SU-DHL-6 (cell line): ENCODE results near the gene PPY.

Source experiments
- H2AFZ ChIP-seq: fragments of 200-600 bp; sonication (generic); 2 replicates; pipeline ENCODE4 v1.6.1; 2014; ENCODE audit warnings: low read depth, mild to moderate bottlenecking, moderate library complexity, mixed read lengths, antibody characterized with exemption, low read length; ENCODE audit not compliant: severe bottlenecking
- H3F3A ChIP-seq: fragments of 200-600 bp; shearing (Covaris generic); 2 replicates; pipeline ENCODE4 v1.6.0; 2016; ENCODE audit warnings: antibody characterized with exemption, mild to moderate bottlenecking; ENCODE audit not compliant: insufficient read depth
- H3K27ac ChIP-seq: fragments of 200-600 bp; sonication (generic); 2 replicates; pipeline ENCODE4 v1.5.1; 2016; ENCODE audit warnings: low read depth, mild to moderate bottlenecking, low read length, moderate library complexity, mixed read lengths
- H3K27me3 ChIP-seq: fragments of 200-600 bp; sonication (generic), shearing (Covaris generic); 2 replicates; pipeline ENCODE4 v1.6.0; 2014; ENCODE audit warnings: mild to moderate bottlenecking, low read length
- H3K36me3 ChIP-seq: fragments of 200-600 bp; sonication (generic); 2 replicates; pipeline ENCODE4 v1.6.1; 2014; ENCODE audit warnings: mild to moderate bottlenecking, low read length, mixed read lengths
- H3K4me2 ChIP-seq: fragments of 300-600, 200-600 bp; shearing (Covaris generic), sonication (generic); 2 replicates; pipeline ENCODE4 v1.6.0; 2014; ENCODE audit warnings: low read length, low read depth, mild to moderate bottlenecking; ENCODE audit not compliant: poor library complexity, severe bottlenecking
- H3K4me3 ChIP-seq: fragments of 200-600 bp; sonication (generic); 2 replicates; pipeline ENCODE4 v1.5.1; 2014; ENCODE audit warnings: antibody characterized with exemption, low read length, mild to moderate bottlenecking, mixed read lengths; ENCODE audit not compliant: insufficient read depth, poor library complexity, severe bottlenecking
- H3K79me2 ChIP-seq: fragments of 200-600 bp; sonication (generic); 2 replicates; pipeline ENCODE4 v1.6.1; 2014; ENCODE audit warnings: mild to moderate bottlenecking, low read length, moderate library complexity; ENCODE audit not compliant: insufficient read depth
- H3K9ac ChIP-seq: fragments of 200-600 bp; sonication (generic); 2 replicates; pipeline ENCODE4 v1.7.0; 2014; ENCODE audit warnings: mild to moderate bottlenecking, low read length
- H3K9me2 ChIP-seq: fragments of 200-600 bp; sonication (generic); replicated peaks from 2 replicates; pipeline ENCODE4 v1.6.1; 2014; ENCODE audit warnings: low read length; ENCODE audit not compliant: insufficient read depth
- H3K9me3 ChIP-seq: fragments of 200-600 bp; sonication (generic); 2 replicates; pipeline ENCODE4 v1.6.1; 2014; ENCODE audit warnings: low read length, mixed read lengths; ENCODE audit not compliant: insufficient read depth
- H4K20me1 ChIP-seq: fragments of 200-600 bp; sonication (generic); 2 replicates; pipeline ENCODE4 v1.6.1; 2014; ENCODE audit warnings: low read depth, mild to moderate bottlenecking, antibody characterized with exemption, low read length, moderate library complexity, mixed read lengths
- CTCF ChIP-seq: fragments of 200-600 bp; sonication (generic); IDR thresholded peaks from one replicate; pipeline ENCODE4 v1.5.1; 2017; ENCODE audit warnings: antibody characterized with exemption, mild to moderate bottlenecking, low read length, moderate library complexity; ENCODE audit not compliant: insufficient read depth, poor library complexity, severe bottlenecking
- EZH2phosphoT487 ChIP-seq: fragments of 200-600 bp; sonication (generic), shearing (Covaris generic); conservative IDR thresholded peaks from 2 replicates; pipeline ENCODE4 v1.6.1; 2018; ENCODE audit warnings: mild to moderate bottlenecking, antibody characterized with exemption, low read length, moderate library complexity, mixed read lengths

PPY gene

GRCh38 chr17:43983196-43983514, 40.9 kb upstream of the PPY start:
- no peaks in the 10 kb centered on the region for H4K20me1 ChIP-seq
- no peaks in the 10 kb centered on the region for H3K27me3 ChIP-seq
- H3K4me2 ChIP-seq = no peak overlapping the region
- no peak overlapping the region for H3K4me3 ChIP-seq
- no peak overlapping the region for H3K27ac ChIP-seq
- no peaks in the 10 kb centered on the region for H3K9me3 ChIP-seq
- H3K9me2 ChIP-seq = no peaks in the 10 kb centered on the region
- no peak overlapping the region for H3K9ac ChIP-seq
- no peaks in the 10 kb centered on the region for H3F3A ChIP-seq
- no peaks in the 10 kb centered on the region for H3K79me2 ChIP-seq
- TF ChIP-seq CTCF (no peak), EZH2phosphoT487 (no peak)
- H3K36me3 ChIP-seq = no peaks in the 10 kb centered on the region
- H2AFZ ChIP-seq = no peak overlapping the region

- no peaks in the 10 kb centered on the region for H3K9me2 ChIP-seq
- no peak overlapping the region for H2AFZ ChIP-seq
- no peaks in the 10 kb centered on the region for H3K9me3 ChIP-seq
- H4K20me1 ChIP-seq = no peaks in the 10 kb centered on the region
- no peaks in the 10 kb centered on the region for H3K36me3 ChIP-seq
- no peaks in the 10 kb centered on the region for H3K27me3 ChIP-seq
- H3K4me3 ChIP-seq = no peak overlapping the region
- no peak overlapping the region for H3K4me2 ChIP-seq
- H3K79me2 ChIP-seq = no peaks in the 10 kb centered on the region
- no peak overlapping the region for H3K9ac ChIP-seq
- TF ChIP-seq CTCF = no peak
- no peak overlapping the region for H3K27ac ChIP-seq
- H3F3A ChIP-seq = no peaks in the 10 kb centered on the region
Observed at GRCh38 chr17:43982171-43982570, 39.9 kb upstream of the PPY start.

GRCh38 chr17:43979671-43980070, 37.4 kb upstream of the PPY start:
- Histone ChIP-seq H3F3A (no peaks in the 10 kb centered on the region), H3K36me3 (no peaks in the 10 kb centered on the region), H2AFZ (no peak overlapping the region), H3K4me3 (no peak overlapping the region), H3K27ac (no peak overlapping the region), H3K27me3 (no peaks in the 10 kb centered on the region), H3K9me3 (no peaks in the 10 kb centered on the region), H3K4me2 (no peak overlapping the region), H3K9me2 (no peaks in the 10 kb centered on the region), H3K9ac (no peak overlapping the region), H4K20me1 (no peaks in the 10 kb centered on the region), H3K79me2 (no peaks in the 10 kb centered on the region)
- TF ChIP-seq CTCF (no peak), EZH2phosphoT487 (no peak)

GRCh38 chr17:43979011-43979410, 36.7 kb upstream of the PPY start:
- Histone ChIP-seq H3K27me3 (no peaks in the 10 kb centered on the region), H3K9ac (no peak overlapping the region), H4K20me1 (no peaks in the 10 kb centered on the region)

More at GRCh38 chr17:43979011-43979410, 36.7 kb upstream of the PPY start:
- H3F3A ChIP-seq = no peaks in the 10 kb centered on the region
- no peaks in the 10 kb centered on the region for H3K79me2 ChIP-seq
- TF ChIP-seq EZH2phosphoT487 (no peak), CTCF (no peak)
- no peak overlapping the region for H3K27ac ChIP-seq
- no peak overlapping the region for H3K4me3 ChIP-seq
- H3K4me2 ChIP-seq = no peak overlapping the region
- no peak overlapping the region for H2AFZ ChIP-seq
- H3K9me2 ChIP-seq = no peaks in the 10 kb centered on the region
- H3K9me3 ChIP-seq = no peaks in the 10 kb centered on the region
- no peaks in the 10 kb centered on the region for H3K36me3 ChIP-seq
